Lower leg skin (tissue), 3 donors: ENCODE data around the gene EVX2.

Source experiments
- POLR2A ChIP-seq, 2 donors: fragments of 450-650 bp; IDR thresholded peaks; one replicate each; pipeline ENCODE4 v1.6.1; 2016 to 2017; ENCODE audit warnings: antibody characterized with exemption in 2 of 2, mild to moderate bottlenecking in 1 of 2, moderate library complexity in 1 of 2
- TF ChIP-seq, protein P1 (sequence below), 3 donors: fragments of 450-650 bp; IDR thresholded peaks; one replicate each; pipeline ENCODE4 v1.5.1; 2016; ENCODE audit warnings: antibody characterized with exemption in 3 of 3, mild to moderate bottlenecking in 3 of 3, moderate library complexity in 2 of 3

DNA sequence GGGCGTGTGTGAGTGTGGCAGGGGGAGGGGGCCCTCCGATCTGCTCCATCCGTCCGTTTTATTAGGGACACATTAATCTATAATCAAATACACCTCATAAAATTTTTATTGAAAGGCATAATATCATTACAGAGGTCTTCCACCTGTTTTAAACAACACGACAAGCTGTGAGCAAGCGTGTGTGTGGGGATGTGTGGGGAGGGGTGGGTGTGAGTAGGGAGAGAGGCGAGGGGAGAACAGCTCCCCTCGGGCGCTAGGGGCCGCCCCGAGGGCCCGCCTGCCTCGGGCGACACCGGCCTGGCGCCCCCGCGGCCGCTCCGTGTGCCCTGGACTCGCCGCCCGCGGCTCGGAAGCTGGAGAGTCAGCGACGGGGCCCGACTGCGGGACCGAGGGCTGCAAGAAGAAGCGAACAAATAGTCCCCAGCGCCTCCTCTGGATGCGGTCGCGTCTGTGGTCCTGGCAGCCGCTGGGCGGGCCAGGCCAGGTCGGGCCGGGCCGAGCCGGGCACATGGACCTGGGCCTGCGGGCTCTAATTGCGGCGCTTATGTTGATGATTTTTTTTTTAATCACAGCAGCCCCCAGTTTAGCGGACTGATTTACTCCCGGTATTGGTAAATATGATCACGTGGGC, 38.4 kb upstream of the EVX2 start:
- TF ChIP-seq, protein P1, sequence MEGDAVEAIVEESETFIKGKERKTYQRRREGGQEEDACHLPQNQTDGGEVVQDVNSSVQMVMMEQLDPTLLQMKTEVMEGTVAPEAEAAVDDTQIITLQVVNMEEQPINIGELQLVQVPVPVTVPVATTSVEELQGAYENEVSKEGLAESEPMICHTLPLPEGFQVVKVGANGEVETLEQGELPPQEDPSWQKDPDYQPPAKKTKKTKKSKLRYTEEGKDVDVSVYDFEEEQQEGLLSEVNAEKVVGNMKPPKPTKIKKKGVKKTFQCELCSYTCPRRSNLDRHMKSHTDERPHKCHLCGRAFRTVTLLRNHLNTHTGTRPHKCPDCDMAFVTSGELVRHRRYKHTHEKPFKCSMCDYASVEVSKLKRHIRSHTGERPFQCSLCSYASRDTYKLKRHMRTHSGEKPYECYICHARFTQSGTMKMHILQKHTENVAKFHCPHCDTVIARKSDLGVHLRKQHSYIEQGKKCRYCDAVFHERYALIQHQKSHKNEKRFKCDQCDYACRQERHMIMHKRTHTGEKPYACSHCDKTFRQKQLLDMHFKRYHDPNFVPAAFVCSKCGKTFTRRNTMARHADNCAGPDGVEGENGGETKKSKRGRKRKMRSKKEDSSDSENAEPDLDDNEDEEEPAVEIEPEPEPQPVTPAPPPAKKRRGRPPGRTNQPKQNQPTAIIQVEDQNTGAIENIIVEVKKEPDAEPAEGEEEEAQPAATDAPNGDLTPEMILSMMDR (IDR thresholded peaks at IDR 0.05), result no peak
- TF ChIP-seq POLR2A (IDR thresholded peaks at IDR 0.05), result no peak
